Esophagus squamous epithelium (tissue), 4 donors: ENCODE results near the gene ANGPT4.

Source experiments
- CTCF ChIP-seq, 6 experiments: fragments of 450-650 bp in 4 of 6; fragments of 200-600 bp in 2 of 6; sonication (generic) in 2 of 6; IDR thresholded peaks; one replicate each; pipeline ENCODE4 v1.5.1; 2016 to 2019; ENCODE audit warnings: antibody characterized with exemption in 6 of 6, mild to moderate bottlenecking in 4 of 6, moderate library complexity in 4 of 6
- POLR2A ChIP-seq, 4 donors: fragments of 450-650 bp; IDR thresholded peaks; one replicate each; pipeline ENCODE4 v1.6.1; 2017; ENCODE audit warnings: antibody characterized with exemption in 4 of 4, mild to moderate bottlenecking in 4 of 4, moderate library complexity in 3 of 4

GRCh38 chr20:890666-891057 lies 25.5 kb downstream of the ANGPT4 start:
- TF ChIP-seq CTCF (IDR thresholded peaks at IDR 0.05) (no peak), POLR2A (IDR thresholded peaks at IDR 0.05) (no peak)
